Prostate gland (tissue), 2 donors: ENCODE data around the gene MUSK.

Source experiments
- CTCF ChIP-seq, 4 experiments: fragments of 200-600 bp in 2 of 4; fragments of 450-650 bp in 2 of 4; sonication (generic) in 2 of 4; IDR thresholded peaks; 1 replicate in 3 of 4; 2 replicates in 1 of 4; pipeline ENCODE4 v1.5.1; 2016 to 2019; ENCODE audit warnings: antibody characterized with exemption in 4 of 4, mild to moderate bottlenecking in 2 of 4, moderate library complexity in 2 of 4
- POLR2A ChIP-seq: fragments of 450-650 bp; IDR thresholded peaks from one replicate; pipeline ENCODE4 v1.6.1; 2016; ENCODE audit warnings: antibody characterized with exemption, mild to moderate bottlenecking
- POLR2AphosphoS5 ChIP-seq: sonication (generic); formaldehyde crosslinking; IDR thresholded peaks from one replicate; pipeline ENCODE4 v1.6.1; 2017; ENCODE audit warnings: antibody characterized with exemption

- TF ChIP-seq CTCF (IDR thresholded peaks at IDR 0.05) = no peak
- TF ChIP-seq POLR2AphosphoS5 = no peak
- TF ChIP-seq POLR2A = no peak
Measured at GRCh38 chr9:110844121-110844520, 175.5 kb downstream of the MUSK start.
